BLaER1 treated with 17β-estradiol and CSF1 and Interleukin-3, amounts not matched to agents 10 nM and 100 nM (cell line): Measurements from ENCODE around the gene TC2N.

Experiments used
- H3K27ac ChIP-seq, 11 experiments: shearing (Covaris generic); formaldehyde crosslinking; 2 replicates each; pipeline ENCODE4 v1.8.1; 2022
- H3K27me3 ChIP-seq, 11 experiments: shearing (Covaris generic); formaldehyde crosslinking; 2 replicates each; pipeline ENCODE4 v1.8.1; 2022
- H3K36me3 ChIP-seq, 11 experiments: shearing (Covaris generic); formaldehyde crosslinking; 2 replicates each; pipeline ENCODE4 v1.8.1; 2022
- H3K4me1 ChIP-seq, 10 experiments: shearing (Covaris generic); formaldehyde crosslinking; 2 replicates each; pipeline ENCODE4 v1.8.1; 2022
- H3K4me2 ChIP-seq, 11 experiments: shearing (Covaris generic); formaldehyde crosslinking; 2 replicates each; pipeline ENCODE4 v1.8.1; 2022
- H3K4me3 ChIP-seq, 10 experiments: shearing (Covaris generic); formaldehyde crosslinking; 2 replicates each; pipeline ENCODE4 v1.8.1; 2022
- H3K9ac ChIP-seq, 11 experiments: shearing (Covaris generic); formaldehyde crosslinking; 2 replicates each; pipeline ENCODE4 v1.8.1; 2022
- H3K9me3 ChIP-seq, 11 experiments: shearing (Covaris generic); formaldehyde crosslinking; replicated peaks in 1 of 11; 2 replicates each; pipeline ENCODE4 v1.8.1; 2022
- H4K20me1 ChIP-seq, 11 experiments: shearing (Covaris generic); formaldehyde crosslinking; 2 replicates each; pipeline ENCODE4 v1.8.1; 2022
- Cebpa-rat ChIP-seq, 11 experiments: shearing (Covaris generic); IDR thresholded peaks; 2 replicates each; pipeline ENCODE4 v1.8.1; 2022

TC2N gene

DNA sequence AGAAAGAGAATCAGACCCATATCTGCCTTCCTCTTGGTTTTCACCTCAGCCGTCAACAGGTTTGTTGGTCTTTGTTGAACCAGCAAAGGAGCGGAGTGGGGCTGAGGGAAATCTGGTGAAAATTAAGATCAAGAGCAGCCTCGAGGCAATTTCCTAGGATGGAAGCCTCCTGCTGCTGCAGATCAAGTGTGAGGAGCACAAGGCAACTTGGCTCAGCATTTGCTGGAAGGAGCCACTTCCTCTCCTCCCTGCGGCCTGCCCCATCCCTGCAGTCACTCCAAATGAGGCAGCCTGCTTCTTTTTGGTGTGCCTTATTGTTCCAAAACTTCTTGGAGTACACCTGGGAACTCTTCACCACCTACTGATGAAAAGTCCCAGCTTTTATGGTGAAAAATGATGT, 4.9 kb downstream of the TC2N start:
- Histone ChIP-seq H3K4me2 (peak overlapping the region in 2 of 11 experiments; percentile 8 to 28; a peak in 2 of 22 replicates), H3K27ac (no peak overlapping the region), H4K20me1 (no peaks in the 10 kb centered on the region), H3K9me3 (peaks cover 0 to under 1% (median 0%) of the 10 kb centered on the region in 11 experiments; a peak in 4 of 22 replicates), H3K4me3 (no peak overlapping the region), H3K36me3 (no peaks in the 10 kb centered on the region), H3K4me1 (peaks cover 25 to 49% (median 33%) of the 10 kb centered on the region in 10 experiments), H3K27me3 (no peaks in the 10 kb centered on the region), H3K9ac (no peak overlapping the region)
- no peak for TF ChIP-seq Cebpa-rat (IDR thresholded peaks at IDR 0.05)

DNA sequence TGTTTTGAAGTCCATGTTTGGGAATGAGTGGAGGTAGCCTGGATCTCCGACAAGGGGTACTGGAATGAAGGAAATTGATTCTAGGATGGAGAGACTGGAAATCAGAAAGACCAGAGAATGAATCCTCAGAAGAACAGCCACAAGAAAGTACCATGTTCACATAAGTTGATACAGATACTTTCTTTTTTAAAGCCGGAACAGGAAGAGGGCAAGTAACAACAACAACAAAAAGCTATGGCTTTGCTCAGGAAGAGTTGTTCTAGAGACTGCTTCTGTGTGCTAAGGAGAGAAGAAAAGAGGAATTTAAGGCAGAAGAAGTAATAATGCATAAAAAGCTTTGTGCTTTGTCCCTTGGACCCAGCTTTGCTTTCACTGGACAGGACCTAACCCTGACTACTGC, 6.2 kb downstream of the TC2N start:
- no peak overlapping the region; a peak in 1 of 22 replicates for H3K9ac ChIP-seq
- no peaks in the 10 kb centered on the region for H3K36me3 ChIP-seq
- peak overlapping the region; percentile 15 to 68 (median 50); a peak in 21 of 22 replicates for H3K4me2 ChIP-seq
- no peaks in the 10 kb centered on the region for H3K27me3 ChIP-seq
- no peaks in the 10 kb centered on the region for H3K9me3 ChIP-seq
- H3K4me1 ChIP-seq: peaks cover 12 to 35% (median 20%) of the 10 kb centered on the region in 10 experiments
- peak overlapping the region; percentile 21 to 72 (median 37); a peak in 18 of 22 replicates for H3K27ac ChIP-seq
- no peak for TF ChIP-seq Cebpa-rat (IDR thresholded peaks at IDR 0.05)
- no peaks in the 10 kb centered on the region for H4K20me1 ChIP-seq
- no peak overlapping the region for H3K4me3 ChIP-seq

DNA sequence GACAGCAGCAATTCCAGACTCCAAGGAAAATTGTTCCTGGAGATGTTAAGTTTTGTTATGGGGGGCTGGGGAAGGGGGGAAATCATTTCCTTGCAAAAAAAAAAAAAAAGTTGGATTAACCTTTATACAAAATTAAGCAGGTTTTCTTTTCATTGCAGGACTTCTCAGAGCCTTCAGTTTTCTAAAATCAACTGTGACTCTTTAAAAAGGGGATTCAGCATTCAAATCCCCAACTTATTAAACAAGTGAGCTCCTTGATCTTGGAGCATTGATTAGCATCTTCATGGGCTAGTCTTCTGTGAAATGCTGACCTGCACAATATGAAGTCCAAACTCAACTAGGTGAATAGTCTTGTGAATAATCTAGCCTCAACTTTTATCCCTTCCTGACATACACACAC, 7.1 kb downstream of the TC2N start:
- no peak overlapping the region for H3K4me2 ChIP-seq
- H3K4me3 ChIP-seq: no peak overlapping the region
- no peaks in the 10 kb centered on the region for H3K27me3 ChIP-seq
- H4K20me1 ChIP-seq: no peaks in the 10 kb centered on the region
- peaks cover 9 to 34% (median 18%) of the 10 kb centered on the region in 10 experiments; a peak in 17 of 20 replicates for H3K4me1 ChIP-seq
- H3K27ac ChIP-seq: no peak overlapping the region
- no peak for TF ChIP-seq Cebpa-rat (IDR thresholded peaks at IDR 0.05)
- no peaks in the 10 kb centered on the region for H3K9me3 ChIP-seq
- no peak overlapping the region for H3K9ac ChIP-seq
- H3K36me3 ChIP-seq: no peaks in the 10 kb centered on the region

DNA sequence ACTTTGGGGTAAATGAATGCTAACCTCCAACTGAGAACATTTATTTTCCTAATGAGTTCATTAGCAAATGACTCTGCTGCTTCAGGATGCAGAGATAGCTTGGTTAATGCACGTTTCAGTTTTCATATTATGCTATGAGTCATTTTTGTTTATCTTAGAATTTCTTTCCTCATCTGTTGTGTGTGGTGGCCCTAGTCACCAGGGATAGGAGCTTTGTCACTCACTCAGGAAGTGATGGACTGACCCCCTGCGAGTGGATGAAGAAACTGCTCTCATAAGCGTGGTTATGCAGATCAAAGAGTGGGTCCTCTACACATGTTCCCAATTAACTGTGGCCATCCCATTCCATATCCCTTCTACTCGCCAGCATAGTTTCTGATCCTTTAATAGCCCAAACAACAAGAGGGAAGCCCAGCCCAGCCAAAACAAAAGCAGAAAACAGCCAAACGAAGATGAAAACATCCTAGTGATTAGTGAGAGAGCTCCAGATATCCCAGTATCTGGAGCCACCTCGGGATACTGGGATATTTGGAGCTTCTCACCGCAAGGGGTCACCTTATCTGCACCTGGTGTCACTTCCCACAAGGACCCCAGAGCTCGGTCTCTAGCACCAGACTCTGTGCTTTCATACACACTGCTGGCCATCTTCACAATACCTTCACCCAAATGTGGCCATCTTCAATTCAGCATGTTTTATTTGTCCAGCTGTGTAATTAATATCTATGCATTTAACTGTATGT, 8.6 kb downstream of the TC2N start:
- H3K27ac ChIP-seq: peak overlapping the region in 3 of 11 experiments; percentile 24 to 54 (median 48); a peak in 4 of 22 replicates
- H3K36me3 ChIP-seq: no peaks in the 10 kb centered on the region
- TF ChIP-seq Cebpa-rat (IDR thresholded peaks at IDR 0.05): no peak
- no peak overlapping the region for H3K9ac ChIP-seq
- H3K4me3 ChIP-seq: no peak overlapping the region
- H3K27me3 ChIP-seq: no peaks in the 10 kb centered on the region
- H3K4me2 ChIP-seq: peak overlapping the region in 6 of 11 experiments; percentile 0 to 50 (median 31); a peak in 8 of 22 replicates
- H4K20me1 ChIP-seq: no peaks in the 10 kb centered on the region
- no peaks in the 10 kb centered on the region for H3K9me3 ChIP-seq
- peaks cover 9 to 34% (median 18%) of the 10 kb centered on the region in 10 experiments; a peak in 17 of 20 replicates for H3K4me1 ChIP-seq

DNA sequence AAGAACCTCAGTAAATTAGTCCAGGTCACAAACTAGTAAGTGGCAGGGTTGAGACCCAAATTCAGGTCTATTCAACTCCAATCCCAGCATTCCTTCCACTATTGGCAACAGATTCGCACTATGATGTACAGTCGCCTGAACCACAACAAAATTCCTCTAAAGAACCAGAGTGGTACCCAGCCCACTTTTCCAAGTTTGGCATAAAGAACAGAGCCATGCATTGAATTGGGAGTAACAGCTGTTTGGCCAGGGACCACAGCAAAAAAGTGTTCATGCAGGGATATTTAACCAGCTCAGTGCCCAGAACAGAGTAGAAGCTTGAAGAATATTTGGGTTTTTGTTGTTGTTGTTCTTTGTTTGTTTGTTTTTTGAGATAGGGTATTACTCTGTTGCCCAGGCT, 9.7 kb downstream of the TC2N start:
- Histone ChIP-seq H3K4me3 (no peak overlapping the region), H3K36me3 (no peaks in the 10 kb centered on the region), H3K27me3 (no peaks in the 10 kb centered on the region), H4K20me1 (no peaks in the 10 kb centered on the region), H3K9ac (no peak overlapping the region), H3K4me1 (peaks cover 9 to 34% (median 18%) of the 10 kb centered on the region in 10 experiments; a peak in 17 of 20 replicates), H3K27ac (peak overlapping the region in 1 of 11 experiments; percentile 34; a peak in 2 of 22 replicates), H3K4me2 (0 out of 22 replicates have a peak overlapping the region, but pooled peaks of 1 of the 11 experiments have one; percentile 50), H3K9me3 (no peaks in the 10 kb centered on the region)
- TF ChIP-seq Cebpa-rat (IDR thresholded peaks at IDR 0.05): no peak

DNA sequence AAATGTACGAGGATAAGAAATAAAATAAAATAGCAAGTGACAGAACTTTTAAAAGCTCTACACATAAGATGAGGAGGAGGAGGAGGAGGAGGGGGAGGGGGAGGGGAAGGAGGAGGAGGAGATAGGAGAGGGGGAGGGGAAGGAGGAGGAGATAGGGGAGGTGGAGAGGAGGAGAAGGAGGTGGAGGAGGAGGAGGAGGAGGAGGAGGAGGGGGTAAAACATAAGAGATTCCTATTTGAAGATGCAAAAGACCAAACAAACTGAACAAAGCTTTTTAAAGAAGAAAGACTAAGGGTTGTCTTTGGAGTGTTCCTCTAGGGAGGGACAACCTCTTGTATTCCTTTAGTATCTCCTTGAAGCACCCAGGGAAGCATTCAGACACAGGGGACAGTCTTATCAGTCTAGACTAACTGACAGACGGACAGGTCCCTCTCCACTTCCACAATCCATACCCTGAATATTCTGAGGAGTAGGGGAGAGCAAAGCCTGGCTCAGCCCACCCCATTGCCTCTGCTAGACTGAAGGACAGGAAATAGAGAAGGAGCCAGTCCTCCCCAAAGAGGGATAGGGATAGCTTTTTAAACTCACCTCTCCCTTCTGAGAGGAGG, 12.9 kb downstream of the TC2N start:
- no peaks in the 10 kb centered on the region for H3K36me3 ChIP-seq
- no peaks in the 10 kb centered on the region for H4K20me1 ChIP-seq
- H3K27me3 ChIP-seq: no peaks in the 10 kb centered on the region
- no peak overlapping the region for H3K4me3 ChIP-seq
- no peak for TF ChIP-seq Cebpa-rat (IDR thresholded peaks at IDR 0.05)
- no peak overlapping the region for H3K9ac ChIP-seq
- no peak overlapping the region for H3K4me2 ChIP-seq
- peaks cover 0 to 14% (median 7%) of the 10 kb centered on the region in 10 experiments; a peak in 11 of 20 replicates for H3K4me1 ChIP-seq
- no peaks in the 10 kb centered on the region for H3K9me3 ChIP-seq
- no peak overlapping the region for H3K27ac ChIP-seq

DNA sequence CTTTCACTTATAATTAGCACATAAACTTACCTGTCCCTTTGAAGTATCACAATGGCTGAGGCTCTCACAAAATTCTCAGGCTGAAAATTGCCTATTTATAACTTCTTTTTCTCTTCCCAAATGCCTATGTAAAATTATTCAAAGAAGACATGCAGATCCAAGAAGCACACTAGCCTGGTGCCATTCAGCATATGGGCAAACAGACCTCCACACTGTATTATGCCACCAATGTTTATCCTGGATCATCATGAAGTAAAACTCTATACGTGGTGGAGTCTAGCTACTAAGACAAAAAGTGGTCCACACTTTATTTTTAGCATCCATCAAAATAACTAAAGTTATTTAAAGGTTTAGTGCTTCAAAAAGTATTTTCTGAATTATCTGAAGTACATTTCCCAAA, 15.8 kb downstream of the TC2N start:
- Histone ChIP-seq H3K9me3 (no peaks in the 10 kb centered on the region), H3K27me3 (no peaks in the 10 kb centered on the region), H3K27ac (no peak overlapping the region), H3K9ac (no peak overlapping the region), H4K20me1 (no peaks in the 10 kb centered on the region), H3K36me3 (no peaks in the 10 kb centered on the region), H3K4me2 (no peak overlapping the region), H3K4me1 (peaks cover 0 to 12% (median 5%) of the 10 kb centered on the region in 10 experiments; a peak in 11 of 20 replicates), H3K4me3 (no peak overlapping the region)
- TF ChIP-seq Cebpa-rat (IDR thresholded peaks at IDR 0.05): no peak

DNA sequence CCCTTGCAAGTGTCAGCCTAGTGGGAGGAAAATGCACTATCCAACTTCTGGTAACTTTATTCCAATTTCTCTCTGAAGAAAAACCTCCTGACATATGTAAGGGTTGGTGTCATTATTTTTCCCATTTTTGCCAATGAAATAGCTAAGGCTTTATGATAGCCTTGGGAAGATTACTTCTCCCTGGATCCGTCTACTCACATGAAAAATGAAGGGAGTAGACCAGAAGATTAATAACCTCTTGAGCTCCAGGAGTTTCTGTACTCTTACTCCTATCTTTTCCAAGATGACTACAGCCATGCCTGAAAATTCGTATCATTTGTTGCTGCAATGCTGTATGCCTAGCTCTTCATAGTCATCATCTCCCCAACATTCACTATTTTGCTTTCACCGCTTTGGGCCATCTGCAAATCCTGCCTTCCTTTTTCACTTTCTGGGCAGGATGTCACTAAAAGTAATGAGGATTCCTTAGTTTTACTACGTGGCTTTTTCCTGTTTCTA, 18.8 kb downstream of the TC2N start:
- no peak overlapping the region for H3K4me3 ChIP-seq
- no peaks in the 10 kb centered on the region for H3K36me3 ChIP-seq
- no peak overlapping the region for H3K27ac ChIP-seq
- H3K9me3 ChIP-seq: no peaks in the 10 kb centered on the region
- peaks cover 0 to 18% (median 6%) of the 10 kb centered on the region in 10 experiments; a peak in 13 of 20 replicates for H3K4me1 ChIP-seq
- H3K9ac ChIP-seq: no peak overlapping the region
- peak overlapping the region in 1 of 11 experiments; percentile 57; a peak in 1 of 22 replicates for H3K4me2 ChIP-seq
- no peak for TF ChIP-seq Cebpa-rat (IDR thresholded peaks at IDR 0.05)
- H4K20me1 ChIP-seq: no peaks in the 10 kb centered on the region
- no peaks in the 10 kb centered on the region for H3K27me3 ChIP-seq

DNA sequence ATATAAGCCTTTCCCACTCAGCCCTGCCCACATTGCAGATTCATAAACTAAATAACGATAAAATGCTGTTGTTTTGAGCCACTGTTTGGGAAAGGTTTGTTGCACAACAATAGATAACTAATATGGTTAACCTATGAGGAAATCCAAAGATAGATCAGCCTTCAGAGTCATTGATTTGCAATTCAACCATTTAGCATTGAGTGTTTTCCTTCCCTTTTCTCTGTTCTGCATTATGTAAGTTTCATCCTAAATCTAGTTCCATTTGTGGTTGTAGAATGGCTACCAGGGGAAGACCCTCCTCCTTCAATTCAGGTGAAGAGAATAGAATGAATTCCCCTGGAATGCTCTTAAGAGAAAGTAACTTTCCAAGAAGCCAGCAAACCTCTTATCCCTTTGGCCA, 19.6 kb downstream of the TC2N start:
- Histone ChIP-seq H3K27ac (no peak overlapping the region), H3K4me3 (no peak overlapping the region), H3K27me3 (no peaks in the 10 kb centered on the region), H3K4me1 (peaks cover 0 to 27% (median 9%) of the 10 kb centered on the region in 10 experiments; a peak in 13 of 20 replicates), H3K4me2 (peak overlapping the region in 5 of 11 experiments; percentile 36 to 62 (median 48); a peak in 9 of 22 replicates), H4K20me1 (no peaks in the 10 kb centered on the region), H3K9ac (no peak overlapping the region), H3K36me3 (no peaks in the 10 kb centered on the region), H3K9me3 (no peaks in the 10 kb centered on the region)
- no peak for TF ChIP-seq Cebpa-rat (IDR thresholded peaks at IDR 0.05)
